BLaER1 (cell line): ENCODE results near the gene ATOH8.
A peak's percentile ranks its signal among the peaks of the same experiment; 100 is the strongest.

Source experiments
- H3K27ac ChIP-seq: shearing (Covaris generic); formaldehyde crosslinking; 2 replicates; pipeline ENCODE4 v1.8.1; 2022
- H3K27me3 ChIP-seq: shearing (Covaris generic); formaldehyde crosslinking; 2 replicates; pipeline ENCODE4 v1.8.1; 2022
- H3K36me3 ChIP-seq: shearing (Covaris generic); formaldehyde crosslinking; 2 replicates; pipeline ENCODE4 v1.8.1; 2022
- H3K4me1 ChIP-seq: shearing (Covaris generic); formaldehyde crosslinking; 2 replicates; pipeline ENCODE4 v1.8.1; 2022
- H3K4me2 ChIP-seq: shearing (Covaris generic); formaldehyde crosslinking; 2 replicates; pipeline ENCODE4 v1.8.1; 2022
- H3K4me3 ChIP-seq: shearing (Covaris generic); formaldehyde crosslinking; 2 replicates; pipeline ENCODE4 v1.8.1; 2022
- H3K9ac ChIP-seq: shearing (Covaris generic); formaldehyde crosslinking; 2 replicates; pipeline ENCODE4 v1.8.1; 2022
- H3K9me3 ChIP-seq: shearing (Covaris generic); formaldehyde crosslinking; 2 replicates; pipeline ENCODE4 v1.8.1; 2022
- H4K20me1 ChIP-seq: shearing (Covaris generic); formaldehyde crosslinking; 2 replicates; pipeline ENCODE4 v1.8.1; 2022
- Cebpa-rat ChIP-seq: shearing (Covaris generic); IDR thresholded peaks from 2 replicates; pipeline ENCODE4 v1.8.1; 2022

Gene ATOH8

GRCh38 chr2:85791704-85792565 lies 38.1 kb downstream of the ATOH8 start:
- TF ChIP-seq Cebpa-rat, result no peak
- Histone ChIP-seq H4K20me1 (no peaks in the 10 kb centered on the region), H3K4me3 (no peak overlapping the region), H3K4me2 (peak overlapping the region; percentile 26), H3K9ac (no peak overlapping the region), H3K27ac (no peak overlapping the region), H3K9me3 (no peaks in the 10 kb centered on the region), H3K27me3 (no peaks in the 10 kb centered on the region), H3K4me1 (peaks cover 20% of the 10 kb centered on the region), H3K36me3 (no peaks in the 10 kb centered on the region)

- no peak overlapping the region for H3K9ac ChIP-seq
Observed at GRCh38 chr2:85792783-85793441, 39.1 kb downstream of the ATOH8 start.

DNA sequence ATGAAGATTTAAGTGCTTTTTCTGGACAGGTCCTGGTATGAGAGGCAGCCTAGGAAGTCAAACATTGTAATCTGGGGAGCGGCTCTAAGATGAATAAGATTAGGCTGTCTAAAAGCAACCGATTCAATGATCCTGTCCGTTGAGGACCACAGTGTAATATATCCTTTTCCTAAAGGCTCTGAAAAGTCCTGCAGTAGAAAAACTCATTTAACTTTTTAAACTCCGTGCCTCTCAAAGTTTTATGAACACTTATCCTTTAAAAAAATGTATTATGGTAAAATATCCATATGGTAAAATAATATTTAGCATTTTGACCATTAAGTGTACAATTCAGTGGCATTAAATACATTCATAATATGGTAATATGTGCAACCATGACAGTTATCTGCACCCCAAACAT lies 39.8 kb downstream of the ATOH8 start:
- no peak overlapping the region for H3K4me3 ChIP-seq
- no peaks in the 10 kb centered on the region for H4K20me1 ChIP-seq
- no peaks in the 10 kb centered on the region for H3K27me3 ChIP-seq
- H3K27ac ChIP-seq, result no peak overlapping the region
- no peak for TF ChIP-seq Cebpa-rat
- peaks cover 20% of the 10 kb centered on the region for H3K4me1 ChIP-seq
- no peak overlapping the region for H3K4me2 ChIP-seq
- no peaks in the 10 kb centered on the region for H3K9me3 ChIP-seq
- no peaks in the 10 kb centered on the region for H3K36me3 ChIP-seq
- no peak overlapping the region for H3K9ac ChIP-seq

More at GRCh38 chr2:85792783-85793441, 39.1 kb downstream of the ATOH8 start:
- no peak overlapping the region for H3K27ac ChIP-seq
- TF ChIP-seq Cebpa-rat, result no peak
- H3K27me3 ChIP-seq, result no peaks in the 10 kb centered on the region
- no peak overlapping the region for H3K4me3 ChIP-seq
- H3K36me3 ChIP-seq, result no peaks in the 10 kb centered on the region
- no peaks in the 10 kb centered on the region for H4K20me1 ChIP-seq
- no peak overlapping the region for H3K4me2 ChIP-seq
- H3K9me3 ChIP-seq, result no peaks in the 10 kb centered on the region
- H3K4me1 ChIP-seq, result peaks cover 20% of the 10 kb centered on the region

- no peaks in the 10 kb centered on the region for H4K20me1 ChIP-seq
- no peak overlapping the region for H3K27ac ChIP-seq
- no peaks in the 10 kb centered on the region for H3K36me3 ChIP-seq
- no peak overlapping the region for H3K4me2 ChIP-seq
- H3K27me3 ChIP-seq, result no peaks in the 10 kb centered on the region
- no peak for TF ChIP-seq Cebpa-rat
- H3K9ac ChIP-seq, result no peak overlapping the region
- peaks cover 20% of the 10 kb centered on the region for H3K4me1 ChIP-seq
- H3K4me3 ChIP-seq, result no peak overlapping the region
- H3K9me3 ChIP-seq, result no peaks in the 10 kb centered on the region
Observed at GRCh38 chr2:85794038-85794441, 40.2 kb downstream of the ATOH8 start.

- Histone ChIP-seq H3K4me2 (no peak overlapping the region), H4K20me1 (no peaks in the 10 kb centered on the region), H3K9me3 (no peaks in the 10 kb centered on the region), H3K27ac (no peak overlapping the region), H3K27me3 (no peaks in the 10 kb centered on the region), H3K4me1 (peaks cover 20% of the 10 kb centered on the region), H3K9ac (no peak overlapping the region), H3K4me3 (no peak overlapping the region), H3K36me3 (no peaks in the 10 kb centered on the region)
- TF ChIP-seq Cebpa-rat, result no peak
Observed at GRCh38 chr2:85794491-85795121, 40.8 kb downstream of the ATOH8 start.

- no peak for TF ChIP-seq Cebpa-rat
- no peaks in the 10 kb centered on the region for H3K27me3 ChIP-seq
- no peak overlapping the region for H3K9ac ChIP-seq
- no peak overlapping the region for H3K4me2 ChIP-seq
- H4K20me1 ChIP-seq, result no peaks in the 10 kb centered on the region
- H3K36me3 ChIP-seq, result no peaks in the 10 kb centered on the region
- H3K27ac ChIP-seq, result no peak overlapping the region
- H3K4me3 ChIP-seq, result no peak overlapping the region
- peaks cover 12% of the 10 kb centered on the region for H3K4me1 ChIP-seq
- H3K9me3 ChIP-seq, result no peaks in the 10 kb centered on the region
Observed at GRCh38 chr2:85795331-85796045, 41.7 kb downstream of the ATOH8 start.

DNA sequence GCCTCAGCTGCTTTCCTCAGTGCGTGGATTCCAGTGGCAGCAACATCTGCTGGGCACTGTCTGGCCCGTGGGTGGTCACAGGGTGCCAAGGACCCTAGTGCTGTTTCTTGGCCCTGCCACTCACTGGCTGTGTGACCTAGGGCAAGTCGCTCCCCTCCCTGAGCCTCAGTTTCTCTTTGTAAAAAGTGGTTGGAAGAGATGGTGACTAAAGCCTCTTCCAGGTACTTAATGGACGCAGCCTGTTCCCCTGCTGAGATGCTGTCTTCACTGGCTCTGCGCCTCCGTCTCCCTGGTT lies 42.2 kb downstream of the ATOH8 start:
- no peaks in the 10 kb centered on the region for H3K36me3 ChIP-seq
- no peak overlapping the region for H3K27ac ChIP-seq
- no peaks in the 10 kb centered on the region for H4K20me1 ChIP-seq
- H3K9me3 ChIP-seq, result no peaks in the 10 kb centered on the region
- no peak for TF ChIP-seq Cebpa-rat
- no peak overlapping the region for H3K4me2 ChIP-seq
- H3K9ac ChIP-seq, result no peak overlapping the region
- H3K4me3 ChIP-seq, result no peak overlapping the region
- H3K4me1 ChIP-seq, result peaks cover 7% of the 10 kb centered on the region
- H3K27me3 ChIP-seq, result no peaks in the 10 kb centered on the region

- no peak for TF ChIP-seq Cebpa-rat
- no peak overlapping the region for H3K9ac ChIP-seq
Observed at GRCh38 chr2:85796341-85797262, 42.8 kb downstream of the ATOH8 start.

GRCh38 chr2:85797263-85797660 lies 43.5 kb downstream of the ATOH8 start:
- no peaks in the 10 kb centered on the region for H3K27me3 ChIP-seq

More at GRCh38 chr2:85796341-85797262, 42.8 kb downstream of the ATOH8 start:
- Histone ChIP-seq H3K36me3 (no peaks in the 10 kb centered on the region), H3K27me3 (no peaks in the 10 kb centered on the region), H4K20me1 (no peaks in the 10 kb centered on the region), H3K4me1 (peaks cover 7% of the 10 kb centered on the region), H3K4me2 (no peak overlapping the region), H3K9me3 (no peaks in the 10 kb centered on the region), H3K4me3 (no peak overlapping the region), H3K27ac (no peak overlapping the region)

More at GRCh38 chr2:85797263-85797660, 43.5 kb downstream of the ATOH8 start:
- H3K27ac ChIP-seq, result no peak overlapping the region
- H3K4me1 ChIP-seq, result peaks cover 3% of the 10 kb centered on the region
- H3K9ac ChIP-seq, result no peak overlapping the region
- no peaks in the 10 kb centered on the region for H3K9me3 ChIP-seq
- no peak overlapping the region for H3K4me2 ChIP-seq
- H4K20me1 ChIP-seq, result no peaks in the 10 kb centered on the region
- no peaks in the 10 kb centered on the region for H3K36me3 ChIP-seq
- no peak overlapping the region for H3K4me3 ChIP-seq
- no peak for TF ChIP-seq Cebpa-rat
